ENCODE results near the gene ACADS.
A peak's percentile ranks its signal among the peaks of the same experiment; 100 is the strongest.

The ACADS gene

GRCh38 chr12:120725659-120726509, at the start of gene ACADS:
ACADS (plus strand) TSS chr12:120725826; CDS start chr12:120725886, 60 bp downstream.
- Histone ChIP-seq H3K4me3 (peak within 1 kb of the TSS; percentile 75), H3K36me3 (ENCODE audit: insufficient read depth, low read length) (peaks cover 29% of the 10 kb centered on the region), H3K27ac (no peak within 1 kb of the TSS), H3K9me3 (ENCODE audit: low read depth, low read length) (no peaks in the 10 kb centered on the region), H3K9ac (ENCODE audit: insufficient read length) (peak within 1 kb of the TSS; percentile 77)
- TF ChIP-seq POLR2AphosphoS5 (IDR thresholded peaks at IDR 0.05; ENCODE audit: borderline replicate concordance, low read depth, low read length) (peak; percentile 65; the same call in 1 of the 2 replicates), FOXP2 (optimal IDR thresholded peaks at IDR 0.05; ENCODE audit: control extremely low read depth, extremely low read length, insufficient read depth) (no peak)
- no peak for DNase-seq (ENCODE audit: low read depth, low spot score)

GRCh38 chr12:120677765-120678473, 47.7 kb upstream of the ACADS start:
- DNase-seq (ENCODE audit: low read depth, low spot score): no peak
- H3K36me3 ChIP-seq (ENCODE audit: insufficient read depth, low read length): no peaks in the 10 kb centered on the region
- no peak overlapping the region for H3K27ac ChIP-seq

GRCh38 chr12:120678572-120678971, 47.1 kb upstream of the ACADS start:
- no peak overlapping the region for H3K4me3 ChIP-seq
- H3K9ac ChIP-seq (ENCODE audit: insufficient read length): no peak overlapping the region
- H3K9me3 ChIP-seq (ENCODE audit: low read depth, low read length): no peaks in the 10 kb centered on the region
- H3K27ac ChIP-seq: no peak overlapping the region
- no peaks in the 10 kb centered on the region for H3K36me3 ChIP-seq (ENCODE audit: insufficient read depth, low read length)
- TF ChIP-seq FOXP2 (optimal IDR thresholded peaks at IDR 0.05; ENCODE audit: control extremely low read depth, extremely low read length, insufficient read depth) (no peak), POLR2AphosphoS5 (IDR thresholded peaks at IDR 0.05; ENCODE audit: borderline replicate concordance, low read depth, low read length) (no peak), EZH2 (IDR thresholded peaks at IDR 0.05) (no peak)
- DNase-seq (ENCODE audit: low read depth, low spot score): no peak

More at GRCh38 chr12:120677765-120678473, 47.7 kb upstream of the ACADS start:
- TF ChIP-seq EZH2 (IDR thresholded peaks at IDR 0.05) (no peak), POLR2AphosphoS5 (IDR thresholded peaks at IDR 0.05; ENCODE audit: borderline replicate concordance, low read depth, low read length) (no peak), FOXP2 (optimal IDR thresholded peaks at IDR 0.05; ENCODE audit: control extremely low read depth, extremely low read length, insufficient read depth) (no peak)
- Histone ChIP-seq H3K4me3 (no peak overlapping the region), H3K9me3 (ENCODE audit: low read depth, low read length) (no peaks in the 10 kb centered on the region), H3K9ac (ENCODE audit: insufficient read length) (no peak overlapping the region)

- DNase-seq (ENCODE audit: low read depth, low spot score): no peak
- H3K9me3 ChIP-seq (ENCODE audit: low read depth, low read length): no peaks in the 10 kb centered on the region
- H3K27ac ChIP-seq: no peak overlapping the region
- no peak overlapping the region for H3K9ac ChIP-seq (ENCODE audit: insufficient read length)
- H3K4me3 ChIP-seq: no peak overlapping the region
- H3K36me3 ChIP-seq (ENCODE audit: insufficient read depth, low read length): no peaks in the 10 kb centered on the region
- TF ChIP-seq EZH2 (IDR thresholded peaks at IDR 0.05) (no peak), POLR2AphosphoS5 (IDR thresholded peaks at IDR 0.05; ENCODE audit: borderline replicate concordance, low read depth, low read length) (no peak), FOXP2 (optimal IDR thresholded peaks at IDR 0.05; ENCODE audit: control extremely low read depth, extremely low read length, insufficient read depth) (no peak)
These were observed 45.4 kb upstream of the ACADS start for GRCh38 chr12:120680165-120680738.

- H3K27ac ChIP-seq: no peak overlapping the region
- TF ChIP-seq FOXP2 (optimal IDR thresholded peaks at IDR 0.05; ENCODE audit: control extremely low read depth, extremely low read length, insufficient read depth) (no peak), EZH2 (IDR thresholded peaks at IDR 0.05) (no peak), POLR2AphosphoS5 (IDR thresholded peaks at IDR 0.05; ENCODE audit: borderline replicate concordance, low read depth, low read length) (no peak)
- H3K9me3 ChIP-seq (ENCODE audit: low read depth, low read length): no peaks in the 10 kb centered on the region
- no peak overlapping the region for H3K9ac ChIP-seq (ENCODE audit: insufficient read length)
- no peaks in the 10 kb centered on the region for H3K36me3 ChIP-seq (ENCODE audit: insufficient read depth, low read length)
- DNase-seq (ENCODE audit: low read depth, low spot score): no peak
- no peak overlapping the region for H3K4me3 ChIP-seq
These were observed 41.1 kb upstream of the ACADS start for GRCh38 chr12:120684523-120684932.

DNA sequence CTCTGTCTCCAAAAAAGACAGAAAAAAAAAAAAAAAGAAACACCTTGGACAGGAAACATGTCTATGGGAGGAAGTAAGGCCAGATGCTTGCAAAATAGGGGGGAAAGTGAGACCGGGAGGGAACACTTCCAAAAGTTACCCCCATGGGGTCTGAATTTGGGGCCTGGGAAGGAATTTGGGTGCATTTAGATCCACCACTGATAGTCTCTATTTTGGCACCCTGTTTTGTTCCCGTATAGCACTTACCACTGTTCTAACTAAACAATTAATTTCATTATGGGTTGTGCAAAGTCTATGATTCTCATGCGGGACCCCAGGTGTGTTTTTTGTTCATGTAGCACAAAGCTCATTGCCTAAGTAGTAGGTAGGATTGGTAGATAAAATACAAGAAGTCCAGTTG, 40.1 kb upstream of the ACADS start:
- peak overlapping the region; percentile 88 for H3K4me3 ChIP-seq
- peak overlapping the region; percentile 87 for H3K9ac ChIP-seq (ENCODE audit: insufficient read length)
- no peak for TF ChIP-seq FOXP2 (optimal IDR thresholded peaks at IDR 0.05; ENCODE audit: control extremely low read depth, extremely low read length, insufficient read depth)
- no peak for TF ChIP-seq POLR2AphosphoS5 (IDR thresholded peaks at IDR 0.05; ENCODE audit: borderline replicate concordance, low read depth, low read length)
- TF ChIP-seq EZH2 (IDR thresholded peaks at IDR 0.05): no peak
- no peak for DNase-seq (ENCODE audit: low read depth, low spot score)
- no peaks in the 10 kb centered on the region for H3K9me3 ChIP-seq (ENCODE audit: low read depth, low read length)
- H3K27ac ChIP-seq: no peak overlapping the region
- H3K36me3 ChIP-seq (ENCODE audit: insufficient read depth, low read length): no peaks in the 10 kb centered on the region

DNA sequence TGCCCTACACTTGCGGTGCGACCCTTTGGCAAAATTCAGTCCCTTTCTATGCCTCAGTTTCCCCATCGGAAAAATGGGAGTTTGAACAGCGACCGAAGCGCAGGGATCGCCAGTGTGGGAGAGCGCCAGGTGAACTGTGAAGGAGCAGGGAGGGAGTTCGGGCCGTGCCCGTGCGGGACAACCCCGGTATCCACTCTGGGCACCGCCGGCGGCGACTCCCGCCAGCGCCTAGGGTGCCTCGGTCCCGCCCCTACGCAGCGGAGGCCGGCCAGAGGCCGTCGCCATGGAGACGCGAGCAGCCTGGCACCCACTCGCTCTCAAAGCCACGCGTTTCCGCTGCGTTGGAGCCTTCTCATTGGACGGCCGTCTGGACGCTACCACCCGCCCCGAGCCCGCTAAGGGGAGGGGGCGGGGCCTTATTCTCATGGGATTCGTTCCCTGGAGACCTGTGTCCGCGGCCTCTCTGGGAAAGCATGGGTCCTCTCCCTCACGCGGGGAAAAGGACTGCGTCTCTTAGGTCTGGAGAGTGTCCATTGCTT, 39.4 kb upstream of the ACADS start:
- peak; percentile 79 for DNase-seq (ENCODE audit: low read depth, low spot score)
- H3K36me3 ChIP-seq (ENCODE audit: insufficient read depth, low read length): no peaks in the 10 kb centered on the region
- H3K9ac ChIP-seq (ENCODE audit: insufficient read length): peak overlapping the region; percentile 87
- no peaks in the 10 kb centered on the region for H3K9me3 ChIP-seq (ENCODE audit: low read depth, low read length)
- peak overlapping the region; percentile 94 for H3K27ac ChIP-seq
- TF ChIP-seq POLR2AphosphoS5 (IDR thresholded peaks at IDR 0.05; ENCODE audit: borderline replicate concordance, low read depth, low read length) (peak; percentile 82), FOXP2 (optimal IDR thresholded peaks at IDR 0.05; ENCODE audit: control extremely low read depth, extremely low read length, insufficient read depth) (no peak), EZH2 (IDR thresholded peaks at IDR 0.05) (no peak)
- peak overlapping the region; percentile 88 for H3K4me3 ChIP-seq

Measured in SK-N-MC (cell line).